Measurements from ENCODE around the gene ZNF519.
A peak's percentile ranks its signal among the peaks of the same experiment; 100 is the strongest.
"Not testable (repeated sequence)": the region's sequence is repeated elsewhere in the genome, so short reads cannot be mapped to it uniquely, and the experiment has no call there.

Gene ZNF519

DNA sequence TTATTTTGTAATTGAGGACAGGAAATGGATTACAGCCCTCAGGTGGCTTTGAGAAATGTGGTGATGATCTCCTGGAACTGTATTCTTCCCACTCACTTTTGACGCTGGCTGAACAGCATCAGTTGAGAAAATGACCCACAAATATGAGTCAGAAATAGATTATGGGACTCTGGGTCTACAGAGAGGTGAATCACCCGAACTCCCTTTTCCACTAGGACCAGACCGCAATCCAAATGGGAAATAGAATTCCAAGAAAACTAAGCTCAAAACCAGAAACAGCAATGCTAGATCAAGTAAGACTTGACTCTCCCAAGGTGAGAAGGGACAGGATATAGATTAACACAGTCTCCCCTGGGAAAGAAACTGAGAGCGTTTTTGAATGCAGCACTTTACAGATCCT is 5.7 kb upstream of the ZNF519 start:
- H2AFZ ChIP-seq (ENCODE audit: low read length); H4K20me1 ChIP-seq (ENCODE audit: insufficient read depth, low read length); H3K9me3 ChIP-seq (replicated peaks; ENCODE audit: insufficient read depth, low read length); H3K79me2 ChIP-seq (ENCODE audit: low read length); H3K9ac ChIP-seq (ENCODE audit: low read length); H3K4me3 ChIP-seq (ENCODE audit: low read length); H3K27ac ChIP-seq (ENCODE audit: low read length); DNase-seq; H3F3A ChIP-seq (ENCODE audit: insufficient read depth, low read length); H3K27me3 ChIP-seq (replicated peaks; ENCODE audit: insufficient read depth, low read length); H3K9me2 ChIP-seq (replicated peaks; ENCODE audit: insufficient read depth, low read length); H3K4me1 ChIP-seq (ENCODE audit: low read length); H3K4me2 ChIP-seq (ENCODE audit: low read depth, low read length); H3K36me3 ChIP-seq (replicated peaks; ENCODE audit: insufficient read depth, low read length): not testable (repeated sequence)

GRCh38 chr18:14131696-14132270 is 452 bp downstream of the ZNF519 start:
- peak overlapping the region; percentile 55; the same call in 1 of the 2 replicates for H3K9ac ChIP-seq (ENCODE audit: low read length)
- H3K9me2 ChIP-seq (replicated peaks; ENCODE audit: insufficient read depth, low read length); DNase-seq; H3K4me1 ChIP-seq (ENCODE audit: low read length); H3K27ac ChIP-seq (ENCODE audit: low read length); H4K20me1 ChIP-seq (ENCODE audit: insufficient read depth, low read length); H3K36me3 ChIP-seq (replicated peaks; ENCODE audit: insufficient read depth, low read length); H3K9me3 ChIP-seq (replicated peaks; ENCODE audit: insufficient read depth, low read length); H3K27me3 ChIP-seq (replicated peaks; ENCODE audit: insufficient read depth, low read length); H3K4me2 ChIP-seq (ENCODE audit: low read depth, low read length); H3F3A ChIP-seq (ENCODE audit: insufficient read depth, low read length): not testable (repeated sequence)
- H3K4me3 ChIP-seq (ENCODE audit: low read length) = peak overlapping the region; percentile 69
- H2AFZ ChIP-seq (ENCODE audit: low read length) = peak overlapping the region; percentile 63; the same call in 1 of the 2 replicates
- peaks cover 10% of the 10 kb centered on the region; the same call in 1 of the 2 replicates for H3K79me2 ChIP-seq (ENCODE audit: low read length)

- H3F3A ChIP-seq (ENCODE audit: insufficient read depth, low read length); H3K27me3 ChIP-seq (replicated peaks; ENCODE audit: insufficient read depth, low read length); H3K4me3 ChIP-seq (ENCODE audit: low read length); H2AFZ ChIP-seq (ENCODE audit: low read length); H4K20me1 ChIP-seq (ENCODE audit: insufficient read depth, low read length); H3K4me2 ChIP-seq (ENCODE audit: low read depth, low read length); H3K9ac ChIP-seq (ENCODE audit: low read length); H3K4me1 ChIP-seq (ENCODE audit: low read length); H3K9me3 ChIP-seq (replicated peaks; ENCODE audit: insufficient read depth, low read length); H3K9me2 ChIP-seq (replicated peaks; ENCODE audit: insufficient read depth, low read length); DNase-seq; H3K27ac ChIP-seq (ENCODE audit: low read length); H3K36me3 ChIP-seq (replicated peaks; ENCODE audit: insufficient read depth, low read length): not testable (repeated sequence)
- H3K79me2 ChIP-seq (ENCODE audit: low read length) = peaks cover 10% of the 10 kb centered on the region; the same call in 1 of the 2 replicates
Measured at GRCh38 chr18:14130804-14131203, 1.4 kb downstream of the ZNF519 start.

DNA sequence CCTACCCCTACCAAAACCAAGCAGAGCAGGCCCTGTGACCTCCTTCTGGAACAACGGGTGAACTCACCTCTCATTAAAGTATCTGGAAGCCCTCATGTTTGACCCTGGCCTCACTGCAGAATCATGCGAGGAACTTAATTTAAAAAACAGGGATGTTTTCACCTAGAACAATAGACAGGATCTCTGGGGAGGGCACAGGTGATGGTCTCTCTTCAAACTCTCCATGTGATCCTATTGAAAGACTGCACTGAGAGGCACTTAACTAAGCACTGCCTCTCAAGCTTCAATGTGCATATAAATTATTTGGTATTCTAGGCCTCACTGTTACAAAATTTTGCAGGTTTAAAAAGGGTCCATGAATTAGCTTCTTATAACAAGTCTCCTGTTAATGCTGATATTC is 7.5 kb downstream of the ZNF519 start:
- DNase-seq = no peak
- H3K9me2 ChIP-seq (replicated peaks; ENCODE audit: insufficient read depth, low read length) = no peaks in the 10 kb centered on the region
- no peaks in the 10 kb centered on the region for H3K36me3 ChIP-seq (replicated peaks; ENCODE audit: insufficient read depth, low read length)
- no peak overlapping the region for H3K4me2 ChIP-seq (ENCODE audit: low read depth, low read length)
- H3F3A ChIP-seq (ENCODE audit: insufficient read depth, low read length) = no peaks in the 10 kb centered on the region
- no peak overlapping the region for H3K27ac ChIP-seq (ENCODE audit: low read length)
- no peaks in the 10 kb centered on the region for H4K20me1 ChIP-seq (ENCODE audit: insufficient read depth, low read length)
- H3K9ac ChIP-seq (ENCODE audit: low read length) = no peak overlapping the region
- H3K4me3 ChIP-seq (ENCODE audit: low read length) = no peak overlapping the region
- TF ChIP-seq, protein P1, sequence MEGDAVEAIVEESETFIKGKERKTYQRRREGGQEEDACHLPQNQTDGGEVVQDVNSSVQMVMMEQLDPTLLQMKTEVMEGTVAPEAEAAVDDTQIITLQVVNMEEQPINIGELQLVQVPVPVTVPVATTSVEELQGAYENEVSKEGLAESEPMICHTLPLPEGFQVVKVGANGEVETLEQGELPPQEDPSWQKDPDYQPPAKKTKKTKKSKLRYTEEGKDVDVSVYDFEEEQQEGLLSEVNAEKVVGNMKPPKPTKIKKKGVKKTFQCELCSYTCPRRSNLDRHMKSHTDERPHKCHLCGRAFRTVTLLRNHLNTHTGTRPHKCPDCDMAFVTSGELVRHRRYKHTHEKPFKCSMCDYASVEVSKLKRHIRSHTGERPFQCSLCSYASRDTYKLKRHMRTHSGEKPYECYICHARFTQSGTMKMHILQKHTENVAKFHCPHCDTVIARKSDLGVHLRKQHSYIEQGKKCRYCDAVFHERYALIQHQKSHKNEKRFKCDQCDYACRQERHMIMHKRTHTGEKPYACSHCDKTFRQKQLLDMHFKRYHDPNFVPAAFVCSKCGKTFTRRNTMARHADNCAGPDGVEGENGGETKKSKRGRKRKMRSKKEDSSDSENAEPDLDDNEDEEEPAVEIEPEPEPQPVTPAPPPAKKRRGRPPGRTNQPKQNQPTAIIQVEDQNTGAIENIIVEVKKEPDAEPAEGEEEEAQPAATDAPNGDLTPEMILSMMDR (IDR thresholded peaks at IDR 0.05; ENCODE audit: low read length) = no peak
- TF ChIP-seq EZH2 (optimal IDR thresholded peaks at IDR 0.05; ENCODE audit: low read depth, low read length) = no peak
- TF ChIP-seq EZH2phosphoT487 (IDR thresholded peaks at IDR 0.05; ENCODE audit: low read length) = no peak
- no peak overlapping the region for H2AFZ ChIP-seq (ENCODE audit: low read length)
- no peaks in the 10 kb centered on the region for H3K27me3 ChIP-seq (replicated peaks; ENCODE audit: insufficient read depth, low read length)
- 0 out of 2 replicates have a peak, but pooled peaks cover 3% of the 10 kb centered on the region for H3K9me3 ChIP-seq (replicated peaks; ENCODE audit: insufficient read depth, low read length)
- H3K79me2 ChIP-seq (ENCODE audit: low read length) = peaks cover 4% of the 10 kb centered on the region; the same call in 1 of the 2 replicates
- H3K4me1 ChIP-seq (ENCODE audit: low read length) = no peaks in the 10 kb centered on the region

DNA sequence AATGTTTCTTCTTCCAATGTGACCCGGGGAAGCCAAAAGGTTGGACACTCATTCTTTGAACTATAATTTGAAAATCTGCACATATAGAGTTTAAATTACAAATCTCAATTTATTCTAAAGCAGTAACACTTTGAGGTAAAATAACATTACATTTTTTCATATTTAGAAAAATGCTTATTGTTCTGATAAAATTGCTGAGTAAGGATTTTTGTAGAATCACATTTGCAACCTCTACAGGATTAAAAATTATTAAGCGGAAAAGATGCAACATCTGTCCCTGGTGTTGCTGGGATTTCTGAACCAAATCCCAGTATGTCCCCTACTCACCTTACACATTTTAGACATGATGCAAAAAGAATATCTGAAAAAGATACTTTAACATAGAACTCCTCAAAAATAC is 10.1 kb downstream of the ZNF519 start:
- Histone ChIP-seq H3K36me3 (replicated peaks; ENCODE audit: insufficient read depth, low read length) (no peaks in the 10 kb centered on the region), H3K4me3 (ENCODE audit: low read length) (no peak overlapping the region), H3F3A (ENCODE audit: insufficient read depth, low read length) (no peaks in the 10 kb centered on the region), H3K9me3 (replicated peaks; ENCODE audit: insufficient read depth, low read length) (0 out of 2 replicates have a peak, but pooled peaks cover 3% of the 10 kb centered on the region), H3K4me1 (ENCODE audit: low read length) (no peaks in the 10 kb centered on the region), H4K20me1 (ENCODE audit: insufficient read depth, low read length) (no peaks in the 10 kb centered on the region), H3K27me3 (replicated peaks; ENCODE audit: insufficient read depth, low read length) (no peaks in the 10 kb centered on the region), H3K9me2 (replicated peaks; ENCODE audit: insufficient read depth, low read length) (no peaks in the 10 kb centered on the region), H3K27ac (ENCODE audit: low read length) (no peak overlapping the region), H3K4me2 (ENCODE audit: low read depth, low read length) (no peak overlapping the region), H3K79me2 (ENCODE audit: low read length) (peaks cover 8% of the 10 kb centered on the region; the same call in 1 of the 2 replicates), H2AFZ (ENCODE audit: low read length) (no peak overlapping the region), H3K9ac (ENCODE audit: low read length) (no peak overlapping the region)
- no peak for DNase-seq
- TF ChIP-seq EZH2phosphoT487 (IDR thresholded peaks at IDR 0.05; ENCODE audit: low read length) (no peak), EZH2 (optimal IDR thresholded peaks at IDR 0.05; ENCODE audit: low read depth, low read length) (no peak)
- TF ChIP-seq, protein P1 (IDR thresholded peaks at IDR 0.05; ENCODE audit: low read length) = no peak
